Ovary (tissue), 3 donors: Measurements from ENCODE around the gene DNAAF1.

Experiments
- CTCF ChIP-seq, 3 donors: fragments of 450-650 bp in 2 of 3; fragments of 200-600 bp in 1 of 3; IDR thresholded peaks; one replicate each; pipeline versions ENCODE4 v1.5.1 to v1.8.0; 2016 to 2022; ENCODE audit warnings: antibody characterized with exemption in 3 of 3, mild to moderate bottlenecking in 1 of 3
- EP300 ChIP-seq: sonication (generic); formaldehyde crosslinking; IDR thresholded peaks from one replicate; pipeline ENCODE4 v1.6.1; 2017; ENCODE audit warnings: antibody characterized with exemption
- POLR2A ChIP-seq: fragments of 450-650 bp; IDR thresholded peaks from one replicate; pipeline ENCODE4 v1.6.1; 2017; ENCODE audit warnings: antibody characterized with exemption, mild to moderate bottlenecking, moderate library complexity
- donor health status: DM: no; HTN: no; CAD: no.

- TF ChIP-seq CTCF (IDR thresholded peaks at IDR 0.05) (no peak), POLR2A (no peak), EP300 (no peak)
Measured at GRCh38 chr16:84136331-84137125, 8.6 kb upstream of the DNAAF1 start.
